RWPE1 (cell line): ENCODE measurements around the gene HSPA14.
A peak's percentile ranks its signal among the peaks of the same experiment; 100 is the strongest.

Source experiments
- CTCF ChIA-PET: fragments of 350-600 bp; sonication (Branson Sonifier 250); formaldehyde crosslinking; extraction: SDS; loops from one replicate; lab custom pipeline; 2021; lab: Yijun Ruan, JAX
- POLR2A ChIA-PET: fragments of 400-600 bp; formaldehyde crosslinking; extraction: SDS; loops from one replicate; lab custom pipeline; 2020; ENCODE audit warnings: antibody characterized with exemption; ENCODE audit not compliant: low non-redundant PET; lab: Yijun Ruan, JAX
- DNase-seq: peaks from one replicate; pipeline ENCODE4 v3.0.0; 2012; ENCODE audit warnings: low spot score
- H3K27ac ChIP-seq: fragments of 450-650 bp; 2 replicates; pipeline ENCODE4 v1.5.1; 2017
- TF ChIP-seq, protein P1 (sequence below): fragments of 450-650 bp; conservative IDR thresholded peaks from 2 replicates; pipeline ENCODE4 v1.5.1; 2017; ENCODE audit warnings: low read depth, mild to moderate bottlenecking

Gene HSPA14, protein sequence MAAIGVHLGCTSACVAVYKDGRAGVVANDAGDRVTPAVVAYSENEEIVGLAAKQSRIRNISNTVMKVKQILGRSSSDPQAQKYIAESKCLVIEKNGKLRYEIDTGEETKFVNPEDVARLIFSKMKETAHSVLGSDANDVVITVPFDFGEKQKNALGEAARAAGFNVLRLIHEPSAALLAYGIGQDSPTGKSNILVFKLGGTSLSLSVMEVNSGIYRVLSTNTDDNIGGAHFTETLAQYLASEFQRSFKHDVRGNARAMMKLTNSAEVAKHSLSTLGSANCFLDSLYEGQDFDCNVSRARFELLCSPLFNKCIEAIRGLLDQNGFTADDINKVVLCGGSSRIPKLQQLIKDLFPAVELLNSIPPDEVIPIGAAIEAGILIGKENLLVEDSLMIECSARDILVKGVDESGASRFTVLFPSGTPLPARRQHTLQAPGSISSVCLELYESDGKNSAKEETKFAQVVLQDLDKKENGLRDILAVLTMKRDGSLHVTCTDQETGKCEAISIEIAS

DNA sequence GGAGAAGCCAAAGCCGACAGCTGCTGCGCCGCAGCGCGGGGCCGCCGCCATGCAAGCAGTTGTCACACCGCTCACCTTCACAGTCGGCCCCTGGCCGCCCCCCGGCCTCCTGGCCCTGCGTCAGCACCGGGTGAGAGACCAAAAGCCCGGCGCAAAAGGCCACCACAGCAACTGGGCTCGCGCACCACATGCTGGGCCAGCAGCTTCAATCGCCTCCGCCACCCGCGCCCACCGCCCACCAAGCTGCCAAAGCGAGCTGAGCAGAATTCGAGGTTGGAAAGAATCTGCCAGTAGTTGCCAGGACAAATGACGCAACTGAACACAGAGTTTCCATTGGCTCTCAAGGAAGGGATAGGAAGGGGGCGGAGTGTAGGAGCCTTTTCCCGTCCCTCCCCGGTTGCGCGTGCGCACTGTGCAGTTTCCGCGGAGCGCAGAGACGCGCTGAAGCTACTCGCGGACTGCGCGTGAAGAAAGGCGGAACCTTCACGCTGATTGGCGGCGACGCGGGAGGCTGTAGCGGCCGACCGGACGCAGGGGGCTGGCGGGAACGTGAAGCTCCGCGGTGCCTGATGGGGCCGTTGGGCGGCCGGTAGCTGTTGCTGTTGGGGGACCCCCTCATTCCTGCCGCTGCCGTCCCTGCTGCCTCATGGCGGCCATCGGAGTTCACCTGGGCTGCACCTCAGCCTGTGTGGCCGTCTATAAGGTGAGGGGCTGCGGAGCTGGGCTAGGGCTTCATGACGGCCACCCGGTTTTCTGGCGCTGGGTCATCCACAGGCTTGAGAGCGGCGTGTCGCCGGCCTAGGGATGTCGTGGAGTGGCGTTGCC lies at the start of gene HSPA14, which contains the start of the genes CDNF and MSANTD7:
Gene HSPA14 (plus strand): TSS at position 550 of the 825 bp plus-strand sequence. CDS start 97 bp downstream, at position 647.
Gene CDNF (minus strand): TSS at position 281 of the 825 bp plus-strand sequence. CDS start 91 bp downstream, at position 190.
Gene MSANTD7 (plus strand): TSS at position 550 of the 825 bp plus-strand sequence. CDS start 3,979 bp downstream, outside the sequence.
- ChIA-PET CTCF (interaction anchor here (0.6 to 1.9 kb wide), 3 partner anchors 15 to 268 kb away, joined by 3 to 6 read pairs (median 6); no protein-coding TSS in a partner anchor), POLR2A (no interaction called here)
- TF ChIP-seq, protein P1, sequence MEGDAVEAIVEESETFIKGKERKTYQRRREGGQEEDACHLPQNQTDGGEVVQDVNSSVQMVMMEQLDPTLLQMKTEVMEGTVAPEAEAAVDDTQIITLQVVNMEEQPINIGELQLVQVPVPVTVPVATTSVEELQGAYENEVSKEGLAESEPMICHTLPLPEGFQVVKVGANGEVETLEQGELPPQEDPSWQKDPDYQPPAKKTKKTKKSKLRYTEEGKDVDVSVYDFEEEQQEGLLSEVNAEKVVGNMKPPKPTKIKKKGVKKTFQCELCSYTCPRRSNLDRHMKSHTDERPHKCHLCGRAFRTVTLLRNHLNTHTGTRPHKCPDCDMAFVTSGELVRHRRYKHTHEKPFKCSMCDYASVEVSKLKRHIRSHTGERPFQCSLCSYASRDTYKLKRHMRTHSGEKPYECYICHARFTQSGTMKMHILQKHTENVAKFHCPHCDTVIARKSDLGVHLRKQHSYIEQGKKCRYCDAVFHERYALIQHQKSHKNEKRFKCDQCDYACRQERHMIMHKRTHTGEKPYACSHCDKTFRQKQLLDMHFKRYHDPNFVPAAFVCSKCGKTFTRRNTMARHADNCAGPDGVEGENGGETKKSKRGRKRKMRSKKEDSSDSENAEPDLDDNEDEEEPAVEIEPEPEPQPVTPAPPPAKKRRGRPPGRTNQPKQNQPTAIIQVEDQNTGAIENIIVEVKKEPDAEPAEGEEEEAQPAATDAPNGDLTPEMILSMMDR: no peak
- DNase-seq: peak; percentile 98
- H3K27ac ChIP-seq: peak within 1 kb of the TSS; percentile 87

DNA sequence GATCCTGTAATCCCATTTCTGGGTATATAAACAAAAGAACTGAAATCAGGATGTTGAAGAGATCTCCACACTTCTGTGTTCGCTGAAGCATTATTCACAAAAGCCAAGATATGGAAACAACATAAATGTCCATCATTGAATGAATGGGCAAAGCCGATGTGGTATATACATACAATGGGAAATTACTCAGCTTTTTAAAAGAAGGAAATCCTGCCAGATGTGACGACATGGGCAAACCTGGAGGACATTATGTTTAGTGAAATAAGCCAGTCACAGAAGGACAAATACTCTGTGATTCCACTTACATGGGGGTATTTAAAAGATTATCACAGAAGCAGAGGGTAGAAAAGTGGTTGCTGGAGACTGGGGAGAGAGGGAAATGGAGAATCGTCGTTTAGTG lies 39.5 kb upstream of the HSPA14 start:
- TF ChIP-seq, protein P1: no peak
- CTCF ChIA-PET: no interaction called here

DNA sequence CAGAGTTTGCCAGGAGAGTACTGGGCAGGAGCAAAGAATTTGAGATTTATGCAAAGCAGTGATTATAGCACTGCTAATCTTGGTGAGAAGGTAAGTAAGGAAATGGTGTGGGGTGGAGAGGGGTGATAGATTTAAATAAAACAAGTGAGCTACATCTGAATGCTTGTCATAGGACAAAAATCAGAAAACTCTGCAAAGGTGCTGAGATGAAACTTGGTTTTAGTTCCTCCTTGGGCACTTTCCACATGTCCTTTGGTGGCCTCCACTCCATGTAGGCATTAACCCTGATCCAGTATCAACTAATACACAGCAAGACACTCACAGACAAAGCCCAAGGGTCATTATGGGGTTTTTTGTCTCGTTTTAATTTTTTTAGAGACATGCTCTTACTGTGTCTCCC lies 37.7 kb upstream of the HSPA14 start:
- CTCF ChIA-PET: no interaction called here
- DNase-seq: no peak
- H3K27ac ChIP-seq: no peak overlapping the region
- TF ChIP-seq, protein P1: no peak
- POLR2A ChIA-PET: no interaction called here

More for the DNA sequence above, 39.5 kb upstream of the HSPA14 start:
- POLR2A ChIA-PET: no interaction called here
- DNase-seq: no peak
- no peak overlapping the region for H3K27ac ChIP-seq

DNA sequence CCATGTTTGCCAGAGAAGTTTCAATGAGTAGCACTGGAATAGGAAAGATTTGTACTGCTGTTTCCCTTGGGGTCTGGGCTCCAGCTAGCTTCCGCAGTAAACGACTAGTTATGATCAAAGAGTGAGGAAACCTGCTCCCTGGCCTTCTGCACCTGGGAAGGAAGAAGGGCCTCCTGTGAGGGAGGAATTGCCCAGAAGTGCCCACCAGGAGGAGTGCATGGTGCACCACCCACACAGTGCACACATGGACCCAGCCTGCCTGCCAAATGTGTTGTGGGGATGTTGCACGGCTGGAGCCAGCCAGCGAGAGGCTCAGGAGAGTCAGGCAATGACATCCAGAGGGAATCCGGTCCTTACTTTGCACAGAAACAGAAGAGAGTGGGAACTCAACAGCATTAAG lies 36.4 kb upstream of the HSPA14 start:
- H3K27ac ChIP-seq: no peak overlapping the region
- TF ChIP-seq, protein P1: no peak
- ChIA-PET POLR2A (no interaction called here), CTCF (no interaction called here)
- DNase-seq: no peak

DNA sequence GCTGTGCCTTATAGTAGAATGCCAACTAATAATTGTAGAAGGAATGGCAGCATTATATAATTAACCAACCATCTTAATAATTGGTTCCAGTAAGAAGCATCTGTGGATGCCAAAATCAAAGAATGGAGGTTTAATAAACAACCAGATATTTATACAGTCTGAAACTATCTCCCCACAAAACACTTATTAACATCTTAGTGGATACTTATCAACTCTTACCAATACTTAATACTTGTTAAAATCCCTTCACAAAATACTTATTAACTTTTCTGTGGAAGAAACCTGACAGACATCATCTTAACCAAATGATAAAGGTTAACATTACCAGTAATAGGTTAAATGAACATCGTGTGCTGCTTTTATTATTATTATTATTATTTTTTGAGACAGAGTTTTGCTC lies 34.3 kb upstream of the HSPA14 start:
- TF ChIP-seq, protein P1: no peak
- ChIA-PET CTCF (no interaction called here), POLR2A (no interaction called here)
- DNase-seq: no peak
- no peak overlapping the region for H3K27ac ChIP-seq

DNA sequence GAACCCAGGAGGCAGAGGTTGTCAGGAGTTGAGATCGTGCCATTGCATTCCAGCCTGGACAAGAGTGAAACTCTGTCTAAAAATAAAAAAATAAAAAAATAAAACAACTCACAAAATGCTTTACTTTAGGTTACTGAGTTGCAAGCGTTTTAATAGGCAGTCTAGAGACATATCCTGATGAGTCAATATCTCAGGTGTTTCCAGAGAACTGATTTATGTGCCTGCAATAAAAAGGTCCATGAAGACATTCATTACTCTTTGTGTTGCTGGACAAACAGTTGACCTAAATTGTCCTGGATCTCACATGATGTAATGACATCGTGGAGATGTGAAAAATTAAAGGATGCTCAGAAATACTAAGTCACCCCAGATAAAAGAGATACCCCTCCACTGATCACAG lies 31.8 kb upstream of the HSPA14 start:
- ChIA-PET POLR2A (no interaction called here), CTCF (interaction anchor here (0.6 kb wide), 1 partner anchor 1102 kb away, joined by 3 read pairs; no protein-coding TSS in a partner anchor)
- H3K27ac ChIP-seq: no peak overlapping the region
- no peak for DNase-seq
- TF ChIP-seq, protein P1: no peak
